ENCODE measurements around the gene TSPAN31. TPM values are rescaled to one million over a fixed set of nuclear protein-coding genes. Genes with fewer than 3 reads are reported as not detected.

TSPAN31 gene
- total and polyA plus RNA-seq, 2 of the 8 experiments (the other 6 are each of a cell fraction or from before 2014, with no cell fraction given): 15.8 to 31.4 TPM

DNA sequence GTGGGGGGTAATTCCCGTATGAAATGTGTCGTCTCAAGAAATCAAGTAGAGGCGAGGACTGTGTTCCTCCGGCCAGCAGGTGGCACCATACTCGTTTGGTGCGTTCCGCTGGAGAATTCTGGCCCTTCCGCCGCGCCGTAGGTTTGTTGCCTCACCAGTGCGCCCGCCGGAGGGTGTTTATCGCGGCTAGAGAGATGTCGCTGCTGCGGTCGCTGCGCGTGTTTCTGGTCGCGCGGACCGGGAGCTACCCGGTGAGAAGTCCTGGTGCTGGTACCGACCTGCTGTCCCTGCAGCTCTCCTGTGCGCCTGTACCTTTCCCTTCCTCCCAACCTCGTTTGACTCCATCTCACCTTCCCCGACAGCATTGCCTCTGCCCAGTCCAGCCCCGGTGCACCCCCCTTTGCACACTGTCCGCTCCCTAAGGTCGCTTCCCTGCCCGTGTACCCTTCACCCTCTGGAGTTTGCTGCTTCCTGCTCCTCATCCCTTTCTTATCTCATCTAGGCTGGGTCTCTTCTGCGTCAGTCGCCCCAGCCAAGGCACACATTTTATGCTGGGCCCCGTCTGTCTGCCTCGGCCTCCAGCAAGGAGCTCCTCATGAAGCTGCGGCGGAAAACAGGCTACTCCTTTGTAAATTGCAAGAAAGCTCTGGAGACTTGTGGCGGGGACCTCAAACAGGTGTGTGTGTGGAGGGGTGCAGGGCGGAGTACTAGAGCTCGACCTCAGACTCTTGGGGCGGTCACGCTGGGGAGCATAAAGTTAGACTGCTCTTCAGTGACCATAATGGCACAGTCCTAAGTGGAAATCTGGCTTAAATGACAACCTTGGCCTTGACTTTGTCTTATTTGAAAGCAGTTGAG is 38.0 kb downstream of the TSPAN31 start, which contains the start of gene TSFM (continued):
- TF ChIP-seq, protein P1, sequence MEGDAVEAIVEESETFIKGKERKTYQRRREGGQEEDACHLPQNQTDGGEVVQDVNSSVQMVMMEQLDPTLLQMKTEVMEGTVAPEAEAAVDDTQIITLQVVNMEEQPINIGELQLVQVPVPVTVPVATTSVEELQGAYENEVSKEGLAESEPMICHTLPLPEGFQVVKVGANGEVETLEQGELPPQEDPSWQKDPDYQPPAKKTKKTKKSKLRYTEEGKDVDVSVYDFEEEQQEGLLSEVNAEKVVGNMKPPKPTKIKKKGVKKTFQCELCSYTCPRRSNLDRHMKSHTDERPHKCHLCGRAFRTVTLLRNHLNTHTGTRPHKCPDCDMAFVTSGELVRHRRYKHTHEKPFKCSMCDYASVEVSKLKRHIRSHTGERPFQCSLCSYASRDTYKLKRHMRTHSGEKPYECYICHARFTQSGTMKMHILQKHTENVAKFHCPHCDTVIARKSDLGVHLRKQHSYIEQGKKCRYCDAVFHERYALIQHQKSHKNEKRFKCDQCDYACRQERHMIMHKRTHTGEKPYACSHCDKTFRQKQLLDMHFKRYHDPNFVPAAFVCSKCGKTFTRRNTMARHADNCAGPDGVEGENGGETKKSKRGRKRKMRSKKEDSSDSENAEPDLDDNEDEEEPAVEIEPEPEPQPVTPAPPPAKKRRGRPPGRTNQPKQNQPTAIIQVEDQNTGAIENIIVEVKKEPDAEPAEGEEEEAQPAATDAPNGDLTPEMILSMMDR (IDR thresholded peaks at IDR 0.05; ENCODE audit: control extremely low read depth in 1 of 3, insufficient read depth in 1 of 3, low read depth in 1 of 3, low read length in 3 of 3): peak; percentile 85 to 97 (median 96)
- TF ChIP-seq CHD2 (IDR thresholded peaks at IDR 0.05; ENCODE audit: low read length) (0 out of 2 replicates have a peak, but pooled peaks have one; percentile 53), KDM1A (IDR thresholded peaks at IDR 0.05; ENCODE audit: borderline replicate concordance, low read length) (no peak), CREB1 (IDR thresholded peaks at IDR 0.05) (peak; percentile 91), ATF2 (IDR thresholded peaks at IDR 0.05; ENCODE audit: low read length) (no peak), GTF2F1 (IDR thresholded peaks at IDR 0.05; ENCODE audit: borderline replicate concordance, low read depth, low read length) (peak; percentile 74; the same call in 1 of the 2 replicates), SP2 (IDR thresholded peaks at IDR 0.05; ENCODE audit: low read length) (peak; percentile 44; the same call in 1 of the 2 replicates), GABPA (IDR thresholded peaks at IDR 0.05; ENCODE audit: borderline replicate concordance, insufficient read depth, low read length) (no peak), TCF12 (IDR thresholded peaks at IDR 0.05; ENCODE audit: low read depth, low read length) (no peak), EZH2 (IDR thresholded peaks at IDR 0.05; ENCODE audit: low read depth, low read length, severe bottlenecking) (no peak), BRCA1 (IDR thresholded peaks at IDR 0.05; ENCODE audit: low read depth, low read length) (no peak), TAF1 (IDR thresholded peaks at IDR 0.05; ENCODE audit: low read depth, low read length) (peak; percentile 94), JUND (IDR thresholded peaks at IDR 0.05; ENCODE audit: low read length) (peak; percentile 70; the same call in 1 of the 2 replicates), JUN (IDR thresholded peaks at IDR 0.05; ENCODE audit: low read depth, low read length) (0 out of 2 replicates have a peak, but pooled peaks have one; percentile 3), TBP (IDR thresholded peaks at IDR 0.05; ENCODE audit: low read depth, low read length) (peak; percentile 88), CBX5 (IDR thresholded peaks at IDR 0.05; ENCODE audit: low read depth, low read length) (no peak), EP300 (IDR thresholded peaks at IDR 0.05; ENCODE audit: borderline replicate concordance in 1 of 2, low read depth in 2 of 2, low read length in 2 of 2) (no peak), SRF (IDR thresholded peaks at IDR 0.05; ENCODE audit: low read depth, low read length) (0 out of 2 replicates have a peak, but pooled peaks have one; percentile 17)
- TF ChIP-seq, protein P2, sequence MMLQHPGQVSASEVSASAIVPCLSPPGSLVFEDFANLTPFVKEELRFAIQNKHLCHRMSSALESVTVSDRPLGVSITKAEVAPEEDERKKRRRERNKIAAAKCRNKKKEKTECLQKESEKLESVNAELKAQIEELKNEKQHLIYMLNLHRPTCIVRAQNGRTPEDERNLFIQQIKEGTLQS (IDR thresholded peaks at IDR 0.05; ENCODE audit: insufficient read depth, low read depth, low read length): peak; percentile 89

Data from H1 (cell line).